Osteoblast (primary cell): ENCODE data around the gene DNAJB4. TPM values are rescaled to one million over a fixed set of nuclear protein-coding genes. Genes with fewer than 3 reads are reported as not detected.

Experiments used
- DNase-seq: peaks from one replicate; pipeline ENCODE4 v3.0.0; 2011; ENCODE audit warnings: low spot score, mixed read lengths; ENCODE audit not compliant: insufficient read length; ENCODE audit errors: missing footprints
- H2AFZ ChIP-seq: 2 replicates; pipeline ENCODE4 v1.6.0; 2011; ENCODE audit warnings: mild to moderate bottlenecking, low read length
- H3K27ac ChIP-seq: 2 replicates; pipeline ENCODE4 v1.5.1; 2011; ENCODE audit warnings: mild to moderate bottlenecking, low read depth, low read length, moderate library complexity
- H3K27me3 ChIP-seq: 2 replicates; pipeline ENCODE4 v1.6.0; 2012; ENCODE audit warnings: mild to moderate bottlenecking, control low read depth, inconsistent platforms, low read length, moderate library complexity; ENCODE audit not compliant: insufficient read depth
- H3K36me3 ChIP-seq: 2 replicates; pipeline ENCODE4 v1.5.1; 2011; ENCODE audit warnings: mild to moderate bottlenecking, low read length, control low read depth, moderate library complexity; ENCODE audit not compliant: insufficient read depth
- H3K4me1 ChIP-seq: 2 replicates; pipeline ENCODE4 v1.5.1; 2011; ENCODE audit warnings: mild to moderate bottlenecking, low read length, control low read depth, moderate library complexity; ENCODE audit not compliant: insufficient read depth
- H3K4me2 ChIP-seq: 2 replicates; pipeline ENCODE4 v1.6.0; 2011; ENCODE audit warnings: mild to moderate bottlenecking, low read length; ENCODE audit not compliant: insufficient read depth
- H3K4me3 ChIP-seq: fragments of 200-600 bp; sonication (generic); 3 replicates; pipeline ENCODE4 v1.5.1; 2012; ENCODE audit warnings: mild to moderate bottlenecking, low read length, inconsistent platforms; ENCODE audit not compliant: insufficient read depth
- H3K79me2 ChIP-seq: 2 replicates; pipeline ENCODE4 v1.6.0; 2012; ENCODE audit warnings: mild to moderate bottlenecking, low read length, control low read depth, inconsistent platforms; ENCODE audit not compliant: insufficient read depth
- H3K9me3 ChIP-seq: 2 replicates; pipeline ENCODE4 v1.5.1; 2011; ENCODE audit warnings: low read depth, low read length, control low read depth
- H4K20me1 ChIP-seq: 2 replicates; pipeline ENCODE4 v1.6.0; 2012; ENCODE audit warnings: mild to moderate bottlenecking, low read length, control low read depth; ENCODE audit not compliant: insufficient read depth
- CTCF ChIP-seq: IDR thresholded peaks from 2 replicates; pipeline ENCODE4 v1.5.1; 2011; ENCODE audit warnings: mild to moderate bottlenecking, low read depth, low read length, moderate library complexity; ENCODE audit errors: extremely low read depth
- total RNA-seq: library from RNA; depleted of rRNA; stranded (reverse); fragments of >200 nt; gene quantifications from 2 replicates; pipeline ENCODE4 v1.2.3, GENCODE V29; 2012

The DNAJB4 gene
- total RNA-seq, 1 donor: 46.7 TPM

- Histone ChIP-seq H4K20me1 (peaks cover 9% of the 10 kb centered on the region), H3K27me3 (no peaks in the 10 kb centered on the region), H3K4me2 (no peak overlapping the region), H3K79me2 (peaks cover 87% of the 10 kb centered on the region), H3K27ac (no peak overlapping the region), H2AFZ (no peak overlapping the region), H3K36me3 (peaks cover 9% of the 10 kb centered on the region), H3K4me1 (peaks cover 4% of the 10 kb centered on the region), H3K9me3 (no peaks in the 10 kb centered on the region), H3K4me3 (no peak overlapping the region)
- no peak for TF ChIP-seq CTCF
- no peak for DNase-seq
These were observed 15.0 kb upstream of the DNAJB4 start for GRCh38 chr1:77989744-77990143.

GRCh38 chr1:77990629-77991204 is 14.0 kb upstream of the DNAJB4 start:
- Histone ChIP-seq H3K4me3 (no peak overlapping the region), H3K36me3 (peaks cover 9% of the 10 kb centered on the region), H3K4me2 (no peak overlapping the region), H3K9me3 (no peaks in the 10 kb centered on the region), H3K79me2 (peaks cover 85% of the 10 kb centered on the region), H2AFZ (no peak overlapping the region), H3K27ac (no peak overlapping the region), H4K20me1 (peaks cover 9% of the 10 kb centered on the region), H3K4me1 (peaks cover 4% of the 10 kb centered on the region), H3K27me3 (no peaks in the 10 kb centered on the region)
- DNase-seq: no peak
- no peak for TF ChIP-seq CTCF

- no peaks in the 10 kb centered on the region for H3K9me3 ChIP-seq
- TF ChIP-seq CTCF: no peak
- H3K4me3 ChIP-seq: no peak overlapping the region
- H4K20me1 ChIP-seq: peaks cover 9% of the 10 kb centered on the region
- H3K27me3 ChIP-seq: no peaks in the 10 kb centered on the region
- H3K27ac ChIP-seq: no peak overlapping the region
- H3K79me2 ChIP-seq: peaks cover 77% of the 10 kb centered on the region
- DNase-seq: no peak
- H3K36me3 ChIP-seq: peaks cover 3% of the 10 kb centered on the region
- H2AFZ ChIP-seq: no peak overlapping the region
- H3K4me1 ChIP-seq: peaks cover 2% of the 10 kb centered on the region
- H3K4me2 ChIP-seq: no peak overlapping the region
These were observed 13.1 kb upstream of the DNAJB4 start for GRCh38 chr1:77991638-77992037.

- Histone ChIP-seq H4K20me1 (no peaks in the 10 kb centered on the region), H3K4me2 (no peak overlapping the region), H3K9me3 (no peaks in the 10 kb centered on the region), H3K36me3 (peaks cover 3% of the 10 kb centered on the region), H3K4me3 (no peak overlapping the region), H3K27ac (no peak overlapping the region), H3K27me3 (no peaks in the 10 kb centered on the region), H3K4me1 (no peaks in the 10 kb centered on the region), H3K79me2 (peaks cover 70% of the 10 kb centered on the region), H2AFZ (no peak overlapping the region)
- no peak for TF ChIP-seq CTCF
- DNase-seq: no peak
These were observed 10.5 kb upstream of the DNAJB4 start for GRCh38 chr1:77994117-77994705.
